Stimulated activated CD4-positive, alpha-beta T cell treated with anti-CD3 and anti-CD28 coated beads, TNF-alpha, amount 100 ng/mL, for 48 hours (primary cell): ENCODE measurements around the gene SH3BGRL3.
A peak's percentile ranks its signal among the peaks of the same experiment; 100 is the strongest.

ENCODE experiments used
- DNase-seq, 3 donors: peaks; one replicate each; pipeline ENCODE4 v3.0.0-alpha.2; 2020; ENCODE audit warnings: low read depth in 3 of 3

SH3BGRL3 gene

GRCh38 chr1:26277719-26278118 is 2.2 kb upstream of the SH3BGRL3 start:
- no peak for DNase-seq

- DNase-seq: no peak
These were observed 1.6 kb upstream of the SH3BGRL3 start for GRCh38 chr1:26278303-26278702.

GRCh38 chr1:26278724-26279455 is 996 bp upstream of the SH3BGRL3 start:
- peak in 2 of 3 donors; percentile 41 to 46 for DNase-seq

- no peak for DNase-seq
These were observed 602 bp downstream of the SH3BGRL3 start for GRCh38 chr1:26280333-26281042.

GRCh38 chr1:26281091-26281958 is 1.4 kb downstream of the SH3BGRL3 start:
- no peak for DNase-seq

GRCh38 chr1:26281971-26282370 is 2.1 kb downstream of the SH3BGRL3 start:
- DNase-seq: no peak

- DNase-seq: no peak
These were observed 2.6 kb downstream of the SH3BGRL3 start for GRCh38 chr1:26282401-26282918.

- DNase-seq: no peak
These were observed 3.5 kb downstream of the SH3BGRL3 start for GRCh38 chr1:26283279-26283853.

GRCh38 chr1:26283871-26284596 is 4.1 kb downstream of the SH3BGRL3 start:
- DNase-seq: no peak

GRCh38 chr1:26284597-26285347 is 4.9 kb downstream of the SH3BGRL3 start:
- peak; percentile 90 to 99 (median 97) for DNase-seq

- no peak for DNase-seq
These were observed 5.6 kb downstream of the SH3BGRL3 start for GRCh38 chr1:26285366-26286063.

GRCh38 chr1:26286064-26286416 is 6.2 kb downstream of the SH3BGRL3 start:
- no peak for DNase-seq

GRCh38 chr1:26287033-26287711 is 7.3 kb downstream of the SH3BGRL3 start:
- DNase-seq: peak in 1 of 3 donors; percentile 59

GRCh38 chr1:26287811-26288210 is 7.9 kb downstream of the SH3BGRL3 start:
- DNase-seq: no peak

- peak in 1 of 3 donors; percentile 72 for DNase-seq
These were observed 8.5 kb downstream of the SH3BGRL3 start for GRCh38 chr1:26288311-26288941.

- no peak for DNase-seq
These were observed 9.5 kb downstream of the SH3BGRL3 start for GRCh38 chr1:26289158-26290059.

GRCh38 chr1:26290122-26290881 is 10.4 kb downstream of the SH3BGRL3 start:
- DNase-seq: no peak
